Measurements from ENCODE around the gene RAB7B. TPM values are rescaled to one million over a fixed set of nuclear protein-coding genes. Genes with fewer than 3 reads are reported as not detected.

The RAB7B gene
- total RNA-seq, 1 experiment from 2014 or later, result not detected

DNA sequence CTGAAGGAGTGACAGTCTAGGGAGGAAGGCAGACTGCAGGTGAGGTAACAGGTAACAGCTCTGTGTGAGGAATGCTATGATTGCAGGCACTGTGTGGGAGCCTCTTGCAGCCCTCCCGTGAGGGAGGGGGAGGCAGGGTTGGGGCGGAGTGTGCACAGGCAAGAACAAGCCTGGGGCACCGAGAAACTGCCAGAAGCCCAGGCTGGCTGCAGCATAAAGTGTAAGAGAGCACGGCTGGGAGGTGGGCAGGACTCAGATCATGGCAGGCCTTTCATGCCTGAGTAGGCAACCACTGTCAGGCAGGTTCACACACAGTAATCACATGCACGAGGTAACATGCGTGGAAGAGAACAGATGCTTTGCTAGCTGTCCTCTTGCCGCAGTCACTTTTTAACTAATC lies 38.4 kb upstream of the RAB7B start:
- no peak overlapping the region for H3K4me3 ChIP-seq (ENCODE audit: low read length)
- no peaks in the 10 kb centered on the region for H3K36me3 ChIP-seq (ENCODE audit: insufficient read depth, low read length)
- H3K9me2 ChIP-seq (replicated peaks; ENCODE audit: insufficient read depth, low read length), result no peaks in the 10 kb centered on the region
- no peaks in the 10 kb centered on the region for H3K4me1 ChIP-seq (ENCODE audit: low read length)
- H3K79me2 ChIP-seq (ENCODE audit: low read length), result no peaks in the 10 kb centered on the region
- no peaks in the 10 kb centered on the region for H4K20me1 ChIP-seq (ENCODE audit: insufficient read depth, low read depth, low read length)
- DNase-seq, result no peak
- H2AFZ ChIP-seq (ENCODE audit: low read length), result no peak overlapping the region
- H3K27ac ChIP-seq (ENCODE audit: low read length), result no peak overlapping the region
- H3K9me3 ChIP-seq (ENCODE audit: low read length), result no peaks in the 10 kb centered on the region
- no peak overlapping the region for H3K9ac ChIP-seq (ENCODE audit: low read length)
- H3K4me2 ChIP-seq (ENCODE audit: low read depth, low read length, poor library complexity, severe bottlenecking), result no peak overlapping the region
- H3K27me3 ChIP-seq (ENCODE audit: low read length), result no peaks in the 10 kb centered on the region

DNA sequence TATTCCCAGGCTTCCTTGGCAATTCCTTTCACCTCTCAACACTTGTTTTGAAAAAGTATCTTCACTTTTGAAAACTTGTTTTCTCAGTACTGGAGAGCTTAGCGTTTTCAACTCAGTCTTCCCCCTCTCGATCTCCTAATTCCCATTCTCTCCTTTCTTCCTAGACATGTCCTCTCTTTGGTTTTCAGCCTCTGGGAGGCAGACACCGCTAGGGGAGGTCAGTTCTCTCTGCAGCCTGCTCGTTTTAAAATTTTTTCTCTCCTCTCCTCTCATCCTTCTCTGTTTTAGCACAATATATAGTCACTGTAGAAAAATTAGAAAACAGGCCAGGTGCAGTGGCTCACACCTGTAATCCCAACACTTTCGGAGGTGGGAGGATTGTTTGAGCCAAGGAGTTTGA lies 37.1 kb upstream of the RAB7B start:
- Histone ChIP-seq H3K36me3 (ENCODE audit: insufficient read depth, low read length) (no peaks in the 10 kb centered on the region), H3K79me2 (ENCODE audit: low read length) (no peaks in the 10 kb centered on the region), H3K9me2 (replicated peaks; ENCODE audit: insufficient read depth, low read length) (no peaks in the 10 kb centered on the region), H3K27me3 (ENCODE audit: low read length) (no peaks in the 10 kb centered on the region), H3K9ac (ENCODE audit: low read length) (no peak overlapping the region), H3K4me1 (ENCODE audit: low read length) (no peaks in the 10 kb centered on the region), H3K27ac (ENCODE audit: low read length) (no peak overlapping the region), H4K20me1 (ENCODE audit: insufficient read depth, low read depth, low read length) (no peaks in the 10 kb centered on the region), H2AFZ (ENCODE audit: low read length) (no peak overlapping the region), H3K9me3 (ENCODE audit: low read length) (no peaks in the 10 kb centered on the region), H3K4me2 (ENCODE audit: low read depth, low read length, poor library complexity, severe bottlenecking) (no peak overlapping the region), H3K4me3 (ENCODE audit: low read length) (no peak overlapping the region)
- DNase-seq, result no peak

DNA sequence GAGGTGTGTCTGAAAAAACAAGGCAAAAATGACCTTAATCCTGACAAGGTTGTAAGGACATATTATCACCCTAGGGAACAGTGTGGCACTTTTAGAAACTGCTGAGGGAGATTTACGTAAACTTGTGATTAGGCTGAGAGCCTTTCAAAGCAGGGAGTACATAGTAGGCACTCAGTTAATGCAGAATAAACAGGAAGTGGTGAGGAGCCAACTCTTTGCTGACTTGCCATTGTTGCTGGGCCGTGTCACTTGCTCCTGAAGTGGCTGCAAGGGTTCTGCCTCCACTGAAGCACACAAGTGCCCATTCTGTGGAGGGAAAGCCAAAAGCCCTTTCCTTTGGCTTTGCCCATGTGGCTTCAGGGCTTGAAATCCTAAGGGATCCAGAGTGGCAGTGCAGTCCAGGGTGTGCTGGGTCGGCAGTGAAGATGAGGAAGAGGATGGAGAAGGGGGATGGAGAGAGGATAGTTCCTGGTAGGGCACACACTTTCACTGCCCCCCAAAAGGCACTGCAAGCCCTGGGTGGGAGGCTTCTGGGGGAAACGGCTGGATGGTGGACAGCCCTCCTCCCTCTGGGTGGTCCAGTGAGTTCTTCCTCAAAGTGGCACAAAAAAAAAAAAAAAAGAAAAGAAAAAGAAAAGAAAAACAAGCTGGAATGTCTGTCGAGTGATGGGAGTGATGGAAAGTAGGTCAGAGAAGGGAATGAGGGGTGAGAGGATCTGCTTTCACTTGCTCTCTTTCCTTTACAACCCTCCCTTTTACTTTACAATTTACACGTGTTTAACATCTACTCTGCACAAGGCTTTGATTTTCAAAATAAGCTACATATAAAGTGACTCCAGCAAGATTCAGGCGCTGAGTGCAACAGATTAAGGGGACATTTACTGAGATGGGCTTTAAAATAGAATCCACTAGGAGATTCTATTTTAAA lies 36.1 kb upstream of the RAB7B start:
- Histone ChIP-seq H3K9me3 (ENCODE audit: low read length) (no peaks in the 10 kb centered on the region), H3K27me3 (ENCODE audit: low read length) (no peaks in the 10 kb centered on the region), H3K27ac (ENCODE audit: low read length) (no peak overlapping the region), H3K79me2 (ENCODE audit: low read length) (no peaks in the 10 kb centered on the region), H3K9me2 (replicated peaks; ENCODE audit: insufficient read depth, low read length) (no peaks in the 10 kb centered on the region), H3K4me1 (ENCODE audit: low read length) (no peaks in the 10 kb centered on the region), H3K4me3 (ENCODE audit: low read length) (no peak overlapping the region), H2AFZ (ENCODE audit: low read length) (no peak overlapping the region), H4K20me1 (ENCODE audit: insufficient read depth, low read depth, low read length) (no peaks in the 10 kb centered on the region), H3K36me3 (ENCODE audit: insufficient read depth, low read length) (no peaks in the 10 kb centered on the region), H3K4me2 (ENCODE audit: low read depth, low read length, poor library complexity, severe bottlenecking) (no peak overlapping the region), H3K9ac (ENCODE audit: low read length) (no peak overlapping the region)
- no peak for DNase-seq

DNA sequence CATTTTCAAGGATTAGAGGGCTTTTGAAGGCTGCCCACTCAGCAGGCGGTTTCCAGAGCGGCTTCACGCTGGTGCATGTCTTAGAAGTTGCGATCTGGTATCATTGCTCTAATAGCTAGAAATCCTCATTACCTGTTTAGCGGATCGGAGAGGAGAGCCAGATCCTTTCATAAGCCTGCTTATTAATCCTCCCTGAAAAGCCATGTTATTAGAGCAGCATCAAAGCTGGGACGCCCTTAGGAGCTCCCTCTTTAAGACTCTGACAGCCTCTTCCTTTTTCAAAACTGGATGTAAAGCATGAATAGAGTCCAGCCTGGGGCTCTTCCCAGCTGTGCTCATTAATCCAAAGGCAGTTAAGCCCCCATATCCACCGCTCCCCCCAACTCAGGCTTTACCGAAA lies 34.4 kb upstream of the RAB7B start:
- Histone ChIP-seq H3K27ac (ENCODE audit: low read length) (no peak overlapping the region), H2AFZ (ENCODE audit: low read length) (no peak overlapping the region), H3K79me2 (ENCODE audit: low read length) (no peaks in the 10 kb centered on the region), H3K9me2 (replicated peaks; ENCODE audit: insufficient read depth, low read length) (no peaks in the 10 kb centered on the region), H3K4me1 (ENCODE audit: low read length) (no peaks in the 10 kb centered on the region), H3K9me3 (ENCODE audit: low read length) (no peaks in the 10 kb centered on the region), H3K9ac (ENCODE audit: low read length) (no peak overlapping the region), H3K4me2 (ENCODE audit: low read depth, low read length, poor library complexity, severe bottlenecking) (no peak overlapping the region), H3K27me3 (ENCODE audit: low read length) (no peaks in the 10 kb centered on the region), H3K36me3 (ENCODE audit: insufficient read depth, low read length) (no peaks in the 10 kb centered on the region), H3K4me3 (ENCODE audit: low read length) (no peak overlapping the region), H4K20me1 (ENCODE audit: insufficient read depth, low read depth, low read length) (no peaks in the 10 kb centered on the region)
- no peak for DNase-seq

DNA sequence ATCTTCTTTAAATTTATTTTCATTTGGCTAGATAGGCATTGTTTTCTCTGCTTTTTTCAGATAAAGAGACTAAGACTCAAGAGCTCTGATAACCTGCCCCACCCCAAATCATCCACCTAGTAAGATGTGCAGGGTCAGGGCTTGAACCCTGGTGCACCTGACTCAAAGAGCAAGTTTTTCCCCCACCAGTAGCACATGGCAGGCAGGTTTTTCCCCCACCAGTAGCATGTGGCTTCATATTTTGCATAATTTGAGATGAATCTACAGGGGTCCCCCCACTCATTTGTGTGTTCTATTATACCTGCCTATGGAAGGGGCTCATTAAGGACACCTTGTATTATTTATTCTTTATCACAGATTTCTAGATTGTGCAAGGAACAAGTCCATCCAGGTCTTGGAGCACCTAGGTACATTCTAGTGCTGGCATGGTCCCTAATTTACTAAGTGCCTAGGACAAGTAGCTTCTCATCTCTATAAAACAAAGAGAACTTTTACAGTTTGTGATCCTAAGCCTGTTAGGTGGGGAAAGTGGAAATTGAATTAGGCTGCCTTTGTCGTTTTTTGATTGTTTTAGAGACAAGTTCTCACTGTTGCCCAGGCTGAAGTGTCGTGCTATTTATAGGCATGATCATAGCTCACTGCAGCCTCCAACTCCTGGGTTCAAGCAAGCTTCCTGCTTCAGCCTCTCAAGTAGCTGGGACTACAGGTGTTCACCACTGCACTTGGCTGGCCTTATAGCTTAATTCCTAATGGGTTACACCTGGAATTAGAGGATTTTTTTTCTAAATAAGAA lies 33.7 kb upstream of the RAB7B start:
- no peak overlapping the region for H3K4me2 ChIP-seq (ENCODE audit: low read depth, low read length, poor library complexity, severe bottlenecking)
- H2AFZ ChIP-seq (ENCODE audit: low read length), result no peak overlapping the region
- H4K20me1 ChIP-seq (ENCODE audit: insufficient read depth, low read depth, low read length), result no peaks in the 10 kb centered on the region
- H3K9me3 ChIP-seq (ENCODE audit: low read length), result no peaks in the 10 kb centered on the region
- no peaks in the 10 kb centered on the region for H3K36me3 ChIP-seq (ENCODE audit: insufficient read depth, low read length)
- H3K27ac ChIP-seq (ENCODE audit: low read length), result no peak overlapping the region
- no peaks in the 10 kb centered on the region for H3K79me2 ChIP-seq (ENCODE audit: low read length)
- no peak for DNase-seq
- H3K9me2 ChIP-seq (replicated peaks; ENCODE audit: insufficient read depth, low read length), result no peaks in the 10 kb centered on the region
- no peaks in the 10 kb centered on the region for H3K27me3 ChIP-seq (ENCODE audit: low read length)
- H3K9ac ChIP-seq (ENCODE audit: low read length), result no peak overlapping the region
- H3K4me1 ChIP-seq (ENCODE audit: low read length), result no peaks in the 10 kb centered on the region
- H3K4me3 ChIP-seq (ENCODE audit: low read length), result no peak overlapping the region

DNA sequence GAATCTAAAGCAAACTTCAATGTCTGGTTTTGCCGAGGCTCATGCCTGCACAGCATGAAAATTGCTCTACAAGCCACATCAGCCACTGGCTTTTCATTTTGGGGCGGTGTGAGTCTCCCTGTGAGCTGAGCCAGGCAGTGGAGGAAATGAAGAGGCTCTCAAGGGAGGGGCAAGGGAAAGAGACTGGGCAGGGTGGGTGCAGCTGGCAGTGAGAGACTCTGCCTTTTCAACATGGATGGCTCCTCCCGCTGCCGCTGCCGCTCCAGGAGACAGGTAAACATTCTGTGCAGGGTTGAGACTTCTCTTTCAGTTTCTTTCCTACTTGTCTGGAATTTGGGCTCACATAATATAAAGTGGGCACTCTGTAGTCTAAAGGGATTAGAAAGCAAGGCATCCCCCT lies 31.8 kb upstream of the RAB7B start:
- no peaks in the 10 kb centered on the region for H3K9me3 ChIP-seq (ENCODE audit: low read length)
- no peak overlapping the region for H3K27ac ChIP-seq (ENCODE audit: low read length)
- H3K27me3 ChIP-seq (ENCODE audit: low read length), result no peaks in the 10 kb centered on the region
- H3K36me3 ChIP-seq (ENCODE audit: insufficient read depth, low read length), result no peaks in the 10 kb centered on the region
- H2AFZ ChIP-seq (ENCODE audit: low read length), result no peak overlapping the region
- H4K20me1 ChIP-seq (ENCODE audit: insufficient read depth, low read depth, low read length), result no peaks in the 10 kb centered on the region
- H3K4me3 ChIP-seq (ENCODE audit: low read length), result no peak overlapping the region
- no peaks in the 10 kb centered on the region for H3K9me2 ChIP-seq (replicated peaks; ENCODE audit: insufficient read depth, low read length)
- H3K4me2 ChIP-seq (ENCODE audit: low read depth, low read length, poor library complexity, severe bottlenecking), result no peak overlapping the region
- DNase-seq, result no peak
- no peaks in the 10 kb centered on the region for H3K4me1 ChIP-seq (ENCODE audit: low read length)
- no peak overlapping the region for H3K9ac ChIP-seq (ENCODE audit: low read length)
- no peaks in the 10 kb centered on the region for H3K79me2 ChIP-seq (ENCODE audit: low read length)

DNA sequence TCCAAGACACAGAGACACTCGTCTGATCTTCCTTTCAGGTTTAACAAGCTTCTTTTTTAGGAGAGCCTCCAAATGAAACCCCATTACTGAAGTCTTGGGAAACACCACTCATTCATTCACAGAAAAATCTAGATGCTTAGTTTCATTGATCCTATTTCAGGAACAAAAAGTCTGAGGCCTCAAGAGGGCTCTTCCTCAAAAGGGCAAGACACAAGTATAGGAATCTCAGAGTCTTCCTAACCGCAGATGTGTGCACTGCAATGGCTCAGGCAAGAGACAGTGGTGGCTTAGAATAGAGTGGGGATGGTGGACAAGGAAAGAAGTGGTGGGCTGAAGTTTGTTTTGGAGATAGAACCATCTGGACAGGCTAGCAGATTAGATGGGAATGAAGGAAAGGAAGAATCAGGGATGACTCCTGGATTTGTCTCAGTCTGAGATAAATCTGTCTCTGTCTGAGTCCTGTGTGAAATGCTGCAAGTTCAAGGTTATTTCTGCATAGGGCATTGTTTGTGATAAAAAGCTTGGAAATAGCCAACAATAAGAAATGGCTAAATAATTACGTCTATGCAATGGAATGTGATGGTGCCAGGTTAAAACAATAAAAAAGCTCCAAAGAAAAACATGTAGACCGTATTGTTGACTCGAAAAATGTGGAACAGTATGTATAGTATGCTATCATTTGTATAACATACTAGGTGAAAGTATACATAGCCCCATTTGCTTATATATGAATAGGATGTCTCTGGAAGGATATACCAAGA lies 29.4 kb upstream of the RAB7B start:
- no peak overlapping the region for H3K27ac ChIP-seq (ENCODE audit: low read length)
- H3K9ac ChIP-seq (ENCODE audit: low read length), result no peak overlapping the region
- no peak overlapping the region for H3K4me3 ChIP-seq (ENCODE audit: low read length)
- no peaks in the 10 kb centered on the region for H3K4me1 ChIP-seq (ENCODE audit: low read length)
- H3K4me2 ChIP-seq (ENCODE audit: low read depth, low read length, poor library complexity, severe bottlenecking), result no peak overlapping the region
- H4K20me1 ChIP-seq (ENCODE audit: insufficient read depth, low read depth, low read length), result no peaks in the 10 kb centered on the region
- no peak for DNase-seq
- H3K9me2 ChIP-seq (replicated peaks; ENCODE audit: insufficient read depth, low read length), result no peaks in the 10 kb centered on the region
- no peaks in the 10 kb centered on the region for H3K79me2 ChIP-seq (ENCODE audit: low read length)
- no peaks in the 10 kb centered on the region for H3K27me3 ChIP-seq (ENCODE audit: low read length)
- no peak overlapping the region for H2AFZ ChIP-seq (ENCODE audit: low read length)
- no peaks in the 10 kb centered on the region for H3K36me3 ChIP-seq (ENCODE audit: insufficient read depth, low read length)
- no peaks in the 10 kb centered on the region for H3K9me3 ChIP-seq (ENCODE audit: low read length)

DNA sequence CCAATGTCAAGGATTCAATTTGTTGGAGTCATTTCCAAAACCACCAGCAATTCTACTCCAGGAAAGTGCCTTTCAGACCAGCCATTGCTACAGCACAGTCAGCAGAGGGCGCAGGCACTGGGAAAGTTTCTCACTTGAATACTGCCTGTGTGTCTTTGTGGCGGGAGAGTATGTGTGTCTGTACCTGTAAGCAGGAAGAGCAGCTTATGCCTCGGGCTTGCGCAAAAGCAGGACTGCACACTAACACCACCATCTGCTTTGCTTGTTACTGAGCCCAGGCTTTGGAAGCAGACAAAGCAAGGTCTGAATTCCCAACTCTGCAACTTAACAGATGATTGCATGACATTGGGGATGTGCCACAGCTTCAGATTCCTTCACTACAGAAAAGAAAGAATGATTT lies 27.5 kb upstream of the RAB7B start:
- no peaks in the 10 kb centered on the region for H3K79me2 ChIP-seq (ENCODE audit: low read length)
- no peaks in the 10 kb centered on the region for H3K9me2 ChIP-seq (replicated peaks; ENCODE audit: insufficient read depth, low read length)
- H3K4me2 ChIP-seq (ENCODE audit: low read depth, low read length, poor library complexity, severe bottlenecking), result no peak overlapping the region
- peak; percentile 81 for DNase-seq
- H3K4me1 ChIP-seq (ENCODE audit: low read length), result no peaks in the 10 kb centered on the region
- H3K27ac ChIP-seq (ENCODE audit: low read length), result no peak overlapping the region
- H3K4me3 ChIP-seq (ENCODE audit: low read length), result no peak overlapping the region
- H4K20me1 ChIP-seq (ENCODE audit: insufficient read depth, low read depth, low read length), result no peaks in the 10 kb centered on the region
- no peaks in the 10 kb centered on the region for H3K27me3 ChIP-seq (ENCODE audit: low read length)
- H3K36me3 ChIP-seq (ENCODE audit: insufficient read depth, low read length), result no peaks in the 10 kb centered on the region
- H3K9me3 ChIP-seq (ENCODE audit: low read length), result no peaks in the 10 kb centered on the region
- no peak overlapping the region for H3K9ac ChIP-seq (ENCODE audit: low read length)
- H2AFZ ChIP-seq (ENCODE audit: low read length), result no peak overlapping the region

Measured in Karpas-422 (cell line).